Measurements from ENCODE around the gene PTPN23. TPM values are rescaled to one million over a fixed set of nuclear protein-coding genes. Genes with fewer than 3 reads are reported as not detected.

The PTPN23 gene
- total RNA-seq, 4 donors from 2014 or later = 45.9 to 135 (median 61.1) TPM

DNA sequence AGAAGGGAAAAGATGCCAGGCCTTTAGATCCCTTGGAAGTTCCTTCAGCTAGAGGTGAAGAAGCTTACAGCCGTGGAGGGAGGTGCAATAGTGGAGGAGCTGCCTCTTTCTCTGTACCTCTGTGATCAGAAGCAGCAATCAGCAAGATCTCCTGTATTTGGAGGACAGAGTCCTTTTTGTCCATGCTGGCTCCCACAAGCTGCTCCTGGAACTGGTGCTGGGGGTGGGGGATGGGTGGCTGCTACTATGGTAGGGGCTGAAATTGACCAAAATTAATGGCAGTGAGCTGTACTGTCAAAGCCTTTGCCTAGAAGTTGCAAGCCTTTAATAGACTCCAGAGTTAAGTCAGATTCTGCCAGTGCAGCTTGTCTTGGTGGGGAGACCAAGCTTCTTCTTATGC is 18.2 kb downstream of the PTPN23 start:
- Histone ChIP-seq H3K27me3 (no peaks in the 10 kb centered on the region), H3K9me3 (no peaks in the 10 kb centered on the region), H3K4me3 (no peak overlapping the region), H3K36me3 (peaks cover 41% of the 10 kb centered on the region), H3K27ac (no peak overlapping the region), H3K4me1 (peaks cover 20% of the 10 kb centered on the region)
- 83% methylated on average over 1 of the region's 1 CpG for WGBS
- TF ChIP-seq EP300 (IDR thresholded peaks at IDR 0.05) (no peak), POLR2A (IDR thresholded peaks at IDR 0.05) (no peak), POLR2AphosphoS5 (IDR thresholded peaks at IDR 0.05) (no peak)
- TF ChIP-seq, protein P1, sequence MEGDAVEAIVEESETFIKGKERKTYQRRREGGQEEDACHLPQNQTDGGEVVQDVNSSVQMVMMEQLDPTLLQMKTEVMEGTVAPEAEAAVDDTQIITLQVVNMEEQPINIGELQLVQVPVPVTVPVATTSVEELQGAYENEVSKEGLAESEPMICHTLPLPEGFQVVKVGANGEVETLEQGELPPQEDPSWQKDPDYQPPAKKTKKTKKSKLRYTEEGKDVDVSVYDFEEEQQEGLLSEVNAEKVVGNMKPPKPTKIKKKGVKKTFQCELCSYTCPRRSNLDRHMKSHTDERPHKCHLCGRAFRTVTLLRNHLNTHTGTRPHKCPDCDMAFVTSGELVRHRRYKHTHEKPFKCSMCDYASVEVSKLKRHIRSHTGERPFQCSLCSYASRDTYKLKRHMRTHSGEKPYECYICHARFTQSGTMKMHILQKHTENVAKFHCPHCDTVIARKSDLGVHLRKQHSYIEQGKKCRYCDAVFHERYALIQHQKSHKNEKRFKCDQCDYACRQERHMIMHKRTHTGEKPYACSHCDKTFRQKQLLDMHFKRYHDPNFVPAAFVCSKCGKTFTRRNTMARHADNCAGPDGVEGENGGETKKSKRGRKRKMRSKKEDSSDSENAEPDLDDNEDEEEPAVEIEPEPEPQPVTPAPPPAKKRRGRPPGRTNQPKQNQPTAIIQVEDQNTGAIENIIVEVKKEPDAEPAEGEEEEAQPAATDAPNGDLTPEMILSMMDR (IDR thresholded peaks at IDR 0.05) = no peak
- no peak for DNase-seq (ENCODE audit: low spot score in 2 of 2)

DNA sequence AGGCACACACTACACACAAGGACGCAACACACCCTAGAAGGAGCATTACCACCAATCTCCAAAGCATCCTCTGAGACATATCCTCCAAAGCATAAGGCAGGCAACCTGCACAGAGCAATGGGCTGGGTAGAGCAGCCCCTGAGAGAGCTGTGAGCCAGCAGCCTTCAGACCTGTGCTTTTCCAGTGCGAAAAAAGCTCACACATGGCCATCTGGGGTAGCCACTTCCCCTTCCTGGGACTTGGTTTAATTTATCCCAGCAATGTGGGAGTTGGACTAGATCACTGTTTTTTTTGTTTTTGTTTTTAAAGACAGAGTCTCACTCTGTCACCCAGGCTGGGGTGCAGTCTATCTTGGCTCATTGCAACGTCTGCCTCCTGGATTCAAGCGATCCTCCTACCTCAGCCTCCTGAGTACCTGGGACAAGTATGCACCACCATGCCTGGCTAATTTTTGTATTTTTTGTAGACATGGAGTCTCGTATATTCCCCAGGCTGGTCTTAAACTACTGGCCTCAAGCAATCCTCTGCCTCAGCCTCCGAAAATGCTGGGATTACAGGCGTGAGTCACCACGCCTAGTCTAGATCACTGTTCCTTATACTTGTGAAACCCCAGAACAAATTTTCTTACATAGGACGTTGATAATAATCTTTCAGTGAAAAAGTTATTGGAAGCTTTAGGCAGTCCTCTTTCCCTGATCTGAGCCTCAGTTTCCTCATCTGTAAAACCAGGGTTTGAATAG is 18.9 kb downstream of the PTPN23 start:
- DNase-seq (ENCODE audit: low spot score in 2 of 2) = no peak
- no peak overlapping the region for H3K4me3 ChIP-seq
- peaks cover 17% of the 10 kb centered on the region for H3K4me1 ChIP-seq
- peaks cover 41% of the 10 kb centered on the region for H3K36me3 ChIP-seq
- WGBS = 79% methylated on average over 9 of the region's 9 CpGs
- no peak overlapping the region for H3K27ac ChIP-seq
- no peaks in the 10 kb centered on the region for H3K27me3 ChIP-seq
- no peak for TF ChIP-seq POLR2AphosphoS5 (IDR thresholded peaks at IDR 0.05)
- TF ChIP-seq EP300 (IDR thresholded peaks at IDR 0.05) = no peak
- TF ChIP-seq, protein P1 (IDR thresholded peaks at IDR 0.05) = no peak
- no peak for TF ChIP-seq POLR2A (IDR thresholded peaks at IDR 0.05)
- no peaks in the 10 kb centered on the region for H3K9me3 ChIP-seq

DNA sequence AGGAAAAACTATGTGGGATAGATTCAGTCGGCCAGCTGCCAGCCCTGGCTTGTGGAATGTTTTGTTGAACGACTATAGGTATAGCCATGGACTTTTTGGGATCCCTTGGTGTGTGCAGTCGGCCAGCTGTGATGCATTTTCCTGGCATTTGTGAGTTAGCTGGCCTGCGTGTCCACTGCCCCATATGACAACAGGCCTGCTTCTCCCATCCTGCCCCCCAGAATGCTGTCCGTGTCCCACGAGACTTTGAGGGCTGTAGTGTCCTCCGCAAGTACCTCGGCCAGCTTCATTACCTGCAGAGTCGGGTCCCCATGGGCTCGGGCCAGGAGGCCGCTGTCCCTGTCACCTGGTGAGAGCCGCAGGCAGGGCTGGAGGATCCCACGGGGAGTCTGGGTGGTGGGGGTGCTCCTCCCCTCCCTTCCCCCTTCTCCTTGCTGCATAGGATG is 23.6 kb downstream of the PTPN23 start:
- TF ChIP-seq EP300 (IDR thresholded peaks at IDR 0.05) = no peak
- no peak for TF ChIP-seq POLR2A (IDR thresholded peaks at IDR 0.05)
- TF ChIP-seq, protein P1 (IDR thresholded peaks at IDR 0.05) = no peak
- TF ChIP-seq POLR2AphosphoS5 (IDR thresholded peaks at IDR 0.05) = no peak
- Histone ChIP-seq H3K9me3 (no peaks in the 10 kb centered on the region), H3K4me1 (peaks cover 35% of the 10 kb centered on the region), H3K27ac (peak overlapping the region; percentile 47), H3K27me3 (no peaks in the 10 kb centered on the region), H3K4me3 (no peak overlapping the region), H3K36me3 (peaks cover 33% of the 10 kb centered on the region)
- WGBS = 76% methylated on average over 7 of the region's 13 CpGs
- DNase-seq (ENCODE audit: low spot score in 2 of 2) = no peak

DNA sequence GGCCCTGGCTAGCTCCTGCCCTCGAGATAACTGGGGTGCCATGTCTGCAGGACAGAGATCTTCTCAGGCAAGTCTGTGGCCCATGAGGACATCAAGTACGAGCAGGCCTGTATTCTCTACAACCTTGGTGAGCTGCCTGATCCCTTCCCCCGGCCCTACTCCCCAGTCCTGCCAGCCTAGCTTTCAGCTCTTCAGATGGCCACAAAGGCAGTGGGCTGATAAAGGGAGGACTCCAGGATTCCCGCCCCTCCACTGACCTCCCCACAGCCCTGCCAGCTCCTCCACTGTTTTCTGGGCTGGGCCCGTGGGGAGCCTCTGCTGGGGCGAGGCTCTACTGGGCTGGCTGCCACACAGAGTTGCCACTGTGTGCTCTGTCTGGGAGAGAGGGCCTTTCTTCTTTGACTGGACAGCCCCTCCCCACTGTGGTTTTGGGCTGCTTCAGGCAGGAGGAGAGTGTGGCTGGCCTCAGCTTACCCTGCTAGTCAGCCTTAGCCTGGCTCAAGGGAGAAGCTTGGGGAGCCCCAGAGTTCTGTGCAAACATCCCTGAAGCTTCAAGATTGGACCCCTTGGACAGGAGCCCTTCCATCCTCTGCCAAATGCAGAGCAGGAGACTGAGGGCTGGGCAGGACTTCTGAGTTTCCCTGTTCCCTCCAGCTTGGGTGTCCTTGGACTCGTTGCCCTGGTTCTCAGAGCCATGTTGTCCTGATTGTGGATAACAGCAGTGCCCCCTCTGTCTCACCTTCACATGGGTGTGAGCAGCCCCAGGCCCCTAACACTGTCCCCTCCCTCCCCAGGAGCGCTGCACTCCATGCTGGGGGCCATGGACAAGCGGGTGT is 24.4 kb downstream of the PTPN23 start:
- Histone ChIP-seq H3K4me3 (no peak overlapping the region), H3K27me3 (no peaks in the 10 kb centered on the region), H3K9me3 (no peaks in the 10 kb centered on the region), H3K27ac (peak overlapping the region; percentile 66), H3K4me1 (peaks cover 35% of the 10 kb centered on the region), H3K36me3 (peaks cover 38% of the 10 kb centered on the region)
- WGBS = 39% methylated on average over 6 of the region's 9 CpGs
- TF ChIP-seq, protein P1 (IDR thresholded peaks at IDR 0.05) = no peak
- DNase-seq (ENCODE audit: low spot score in 2 of 2) = no peak
